Stimulated activated CD4-positive, alpha-beta T cell treated with anti-CD3 and anti-CD28 coated beads, Interleukin-12 subunit alpha, Interleukin-12 subunit beta, amount 100 ng/mL, for 4 hours (primary cell): ENCODE measurements around the gene ZNF75A.
"Not testable (repeated sequence)": the region's sequence is repeated elsewhere in the genome, so short reads cannot be mapped to it uniquely, and the experiment has no call there.

ENCODE experiments used
- DNase-seq: peaks from one replicate; pipeline ENCODE4 v3.0.0-alpha.2; 2020

ZNF75A gene

GRCh38 chr16:3305109-3306068, at the start of gene ZNF75A, which contains the start of gene TIGD7:
ZNF75A (plus strand) TSS chr16:3305497; CDS start chr16:3308429, 2,932 bp downstream.
TIGD7 (minus strand) TSS chr16:3305430; CDS start chr16:3300614, 4,816 bp downstream.
- DNase-seq, result peak; percentile 74

- no peak for DNase-seq
Observed at GRCh38 chr16:3256146-3256865, 49.0 kb upstream of the ZNF75A start, which contains the start of gene MEFV. MEFV (minus strand) TSS chr16:3256633; CDS start chr16:3256587, 46 bp downstream.

GRCh38 chr16:3256866-3257465, 48.3 kb upstream of the ZNF75A start:
- no peak for DNase-seq

GRCh38 chr16:3259836-3260235, 45.5 kb upstream of the ZNF75A start:
- no peak for DNase-seq

- DNase-seq, result no peak
Observed at GRCh38 chr16:3262517-3262916, 42.8 kb upstream of the ZNF75A start.

- DNase-seq, result peak; percentile 98
Observed at GRCh38 chr16:3264137-3265036, 40.9 kb upstream of the ZNF75A start.

GRCh38 chr16:3266873-3267537, 38.3 kb upstream of the ZNF75A start:
- DNase-seq, result no peak

- DNase-seq, result no peak
Observed at GRCh38 chr16:3268294-3268693, 37.0 kb upstream of the ZNF75A start.

- DNase-seq, result not testable (repeated sequence)
Observed at GRCh38 chr16:3270718-3271117, 34.6 kb upstream of the ZNF75A start.

GRCh38 chr16:3271281-3271680, 34.0 kb upstream of the ZNF75A start:
- not testable (repeated sequence) for DNase-seq

GRCh38 chr16:3274490-3274889, 30.8 kb upstream of the ZNF75A start:
- DNase-seq, result no peak

- DNase-seq, result no peak
Observed at GRCh38 chr16:3274947-3275346, 30.4 kb upstream of the ZNF75A start.

GRCh38 chr16:3276679-3277078, 28.6 kb upstream of the ZNF75A start:
- DNase-seq, result no peak

- DNase-seq, result no peak
Observed at GRCh38 chr16:3281222-3281820, 24.0 kb upstream of the ZNF75A start.

GRCh38 chr16:3282103-3282729, 23.1 kb upstream of the ZNF75A start:
- DNase-seq, result no peak

GRCh38 chr16:3282730-3283542, 22.4 kb upstream of the ZNF75A start, which contains the start of gene ZNF263:
ZNF263 (plus strand) TSS chr16:3283491; CDS start chr16:3283819, 328 bp downstream.
- peak; percentile 88 for DNase-seq

- DNase-seq, result no peak
Observed at GRCh38 chr16:3283543-3284447, 21.5 kb upstream of the ZNF75A start.

GRCh38 chr16:3285131-3285530, 20.2 kb upstream of the ZNF75A start:
- DNase-seq, result no peak
